ENCODE results near the gene NPM1. TPM values are rescaled to one million over a fixed set of nuclear protein-coding genes. Genes with fewer than 3 reads are reported as not detected.

The NPM1 gene
- total and polyA plus RNA-seq, 10 donors = 441 to 2,472 (median 624) TPM

GRCh38 chr5:171454549-171454948 is 66.9 kb downstream of the NPM1 start:
- Histone ChIP-seq H3K4me1 (peaks cover 0 to 17% (median 9%) of the 10 kb centered on the region in 6 donors), H3K4me3 (no peak overlapping the region), H3K27ac (no peak overlapping the region), H3K27me3 (replicated peaks in 1 of 7) (peaks cover 0 to 52% (median 18%) of the 10 kb centered on the region in 7 donors), H3K9me3 (no peaks in the 10 kb centered on the region), H3K36me3 (no peaks in the 10 kb centered on the region)
- WGBS, 5 donors = 76 to 89% (median 84%) methylated on average over 10 of the region's 10 CpGs
- no peak for DNase-seq
- TF ChIP-seq POLR2A (IDR thresholded peaks at IDR 0.05) (no peak), POLR2AphosphoS5 (IDR thresholded peaks at IDR 0.05) (no peak), CTCF (IDR thresholded peaks at IDR 0.05 in 8 of 11, conservative IDR thresholded peaks at IDR 0.05 in 3 of 11) (no peak)
- intact Hi-C loops (cut with DNase I; ENCODE audit: low total_unique reads) = no loop called here

GRCh38 chr5:171455522-171455921 is 67.9 kb downstream of the NPM1 start:
- no peak for DNase-seq
- WGBS, 5 donors = 75 to 89% (median 87%) methylated on average over 2 of the region's 2 CpGs
- Histone ChIP-seq H3K4me3 (no peak overlapping the region), H3K9me3 (no peaks in the 10 kb centered on the region), H3K36me3 (no peaks in the 10 kb centered on the region), H3K27me3 (replicated peaks in 1 of 7) (peaks cover 0 to 52% (median 15%) of the 10 kb centered on the region in 7 donors), H3K4me1 (peaks cover 0 to 12% (median 8%) of the 10 kb centered on the region in 6 donors), H3K27ac (no peak overlapping the region)
- intact Hi-C loops (cut with DNase I; ENCODE audit: low total_unique reads) = no loop called here
- TF ChIP-seq CTCF (IDR thresholded peaks at IDR 0.05 in 8 of 11, conservative IDR thresholded peaks at IDR 0.05 in 3 of 11) (no peak), POLR2A (IDR thresholded peaks at IDR 0.05) (no peak), POLR2AphosphoS5 (IDR thresholded peaks at IDR 0.05) (no peak)

GRCh38 chr5:171457208-171457981 is 69.7 kb downstream of the NPM1 start:
- H3K4me3 ChIP-seq = no peak overlapping the region
- TF ChIP-seq POLR2A (IDR thresholded peaks at IDR 0.05) (no peak), CTCF (IDR thresholded peaks at IDR 0.05 in 8 of 11, conservative IDR thresholded peaks at IDR 0.05 in 3 of 11) (no peak), POLR2AphosphoS5 (IDR thresholded peaks at IDR 0.05) (no peak)
- H3K36me3 ChIP-seq = no peaks in the 10 kb centered on the region
- no peaks in the 10 kb centered on the region for H3K9me3 ChIP-seq
- no peaks in the 10 kb centered on the region for H3K4me1 ChIP-seq
- H3K27me3 ChIP-seq (replicated peaks in 1 of 7) = peaks cover 0 to 50% (median 6%) of the 10 kb centered on the region in 7 donors
- intact Hi-C loops (cut with DNase I; ENCODE audit: low total_unique reads) = no loop called here
- no peak for DNase-seq
- WGBS, 5 donors = 93 to 95% (median 94%) methylated on average over 25 of the region's 25 CpGs
- no peak overlapping the region for H3K27ac ChIP-seq

DNA sequence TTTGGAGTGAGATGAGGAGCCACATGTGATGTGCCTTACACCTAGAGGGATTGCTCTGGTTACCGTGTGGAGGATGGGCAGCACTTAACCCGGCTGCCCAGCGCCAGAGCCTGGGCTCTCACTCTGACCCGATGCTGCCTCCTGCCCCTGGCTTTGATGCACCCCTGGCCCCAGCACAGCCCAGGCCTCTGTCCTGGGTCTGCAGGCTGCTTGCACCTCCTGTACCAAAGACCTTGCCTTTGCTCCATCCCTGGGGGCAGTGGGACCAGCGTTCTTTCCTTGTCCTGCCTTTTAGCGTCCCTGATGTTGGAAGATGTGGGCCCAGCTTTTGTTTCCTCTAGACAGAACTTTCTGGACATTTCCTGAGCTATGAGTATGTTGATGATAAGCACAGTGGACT is 72.2 kb downstream of the NPM1 start:
- 73 to 84% (median 78%) methylated on average over 5 to 6 of the region's 6 CpGs for WGBS, 5 donors
- Histone ChIP-seq H3K4me1 (no peaks in the 10 kb centered on the region), H3K36me3 (no peaks in the 10 kb centered on the region), H3K27me3 (replicated peaks in 1 of 7) (peaks cover 0 to 45% (median 6%) of the 10 kb centered on the region in 7 donors), H3K4me3 (no peak overlapping the region), H3K27ac (no peak overlapping the region), H3K9me3 (no peaks in the 10 kb centered on the region)
- TF ChIP-seq CTCF (IDR thresholded peaks at IDR 0.05 in 8 of 11, conservative IDR thresholded peaks at IDR 0.05 in 3 of 11) (no peak), POLR2A (IDR thresholded peaks at IDR 0.05) (no peak), POLR2AphosphoS5 (IDR thresholded peaks at IDR 0.05) (no peak)
- DNase-seq = no peak
- intact Hi-C loops (cut with DNase I; ENCODE audit: low total_unique reads) = no loop called here

Measured in spleen (tissue), 11 donors.